Measurements from ENCODE around the gene CHRNG.
"Not testable (repeated sequence)": the region's sequence is repeated elsewhere in the genome, so short reads cannot be mapped to it uniquely, and the experiment has no call there.

Gene CHRNG

DNA sequence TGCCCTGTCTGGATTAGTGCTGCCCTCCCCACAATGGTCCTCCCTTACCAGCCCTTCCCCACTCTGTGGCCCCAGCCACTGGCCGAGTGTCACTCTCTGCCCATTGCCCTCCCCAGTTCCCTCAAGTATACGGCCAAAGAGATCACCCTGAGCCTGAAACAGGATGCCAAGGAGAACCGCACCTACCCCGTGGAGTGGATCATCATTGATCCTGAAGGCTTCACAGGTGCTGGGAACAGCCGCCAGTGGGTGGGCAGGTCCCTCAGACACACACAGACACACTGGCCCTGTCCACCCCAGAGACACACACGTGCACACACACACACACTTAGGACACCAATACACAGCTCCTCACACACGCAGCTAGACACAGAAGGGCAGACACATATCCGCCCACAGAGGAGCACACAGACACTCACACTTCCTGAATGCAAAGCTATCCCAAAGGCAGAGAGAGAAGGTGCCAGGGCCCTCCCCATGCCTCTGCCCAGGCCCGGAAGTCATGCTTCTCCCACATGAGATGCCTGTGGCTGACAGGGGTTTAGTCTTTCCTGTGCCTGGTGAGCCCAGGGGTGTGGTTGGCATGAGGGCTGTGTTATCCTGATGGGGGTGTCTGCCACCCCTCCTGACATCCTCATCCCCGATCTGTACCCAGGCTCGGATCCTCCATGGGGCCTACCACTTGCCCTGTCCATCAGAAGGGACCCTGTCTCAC lies 10.6 kb upstream of the CHRNG start:
- no peak for DNase-seq (ENCODE audit: low read depth in 3 of 3)

DNA sequence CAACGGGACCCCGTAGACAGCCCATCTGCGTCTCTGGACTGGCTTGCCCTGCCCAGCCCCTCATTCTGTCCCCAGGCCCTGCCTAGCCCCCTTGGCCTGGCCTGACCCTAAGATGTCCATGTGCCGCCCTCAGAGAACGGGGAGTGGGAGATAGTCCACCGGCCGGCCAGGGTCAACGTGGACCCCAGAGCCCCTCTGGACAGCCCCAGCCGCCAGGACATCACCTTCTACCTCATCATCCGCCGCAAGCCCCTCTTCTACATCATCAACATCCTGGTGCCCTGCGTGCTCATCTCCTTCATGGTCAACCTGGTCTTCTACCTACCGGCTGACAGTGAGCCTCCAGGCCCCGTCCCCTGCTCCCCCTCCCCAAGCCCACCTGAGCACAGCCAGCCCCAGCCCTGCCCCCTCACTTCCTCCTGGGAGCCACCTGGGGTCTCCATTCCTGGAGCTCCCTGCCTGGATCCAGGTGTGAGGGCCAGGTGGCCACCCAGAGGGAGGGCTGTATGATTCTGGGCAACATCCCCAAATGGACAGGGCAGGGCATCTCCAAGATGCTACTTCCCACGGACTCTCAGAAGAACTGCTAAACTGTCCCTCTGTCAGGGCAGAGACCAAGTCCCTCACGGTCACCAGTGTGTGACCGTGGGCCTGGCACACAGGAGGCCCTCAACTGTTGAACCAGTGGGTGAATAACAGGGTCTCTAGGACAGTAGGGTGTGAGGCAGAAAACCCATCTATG lies 9.5 kb upstream of the CHRNG start:
- DNase-seq (ENCODE audit: low read depth in 3 of 3): no peak

DNA sequence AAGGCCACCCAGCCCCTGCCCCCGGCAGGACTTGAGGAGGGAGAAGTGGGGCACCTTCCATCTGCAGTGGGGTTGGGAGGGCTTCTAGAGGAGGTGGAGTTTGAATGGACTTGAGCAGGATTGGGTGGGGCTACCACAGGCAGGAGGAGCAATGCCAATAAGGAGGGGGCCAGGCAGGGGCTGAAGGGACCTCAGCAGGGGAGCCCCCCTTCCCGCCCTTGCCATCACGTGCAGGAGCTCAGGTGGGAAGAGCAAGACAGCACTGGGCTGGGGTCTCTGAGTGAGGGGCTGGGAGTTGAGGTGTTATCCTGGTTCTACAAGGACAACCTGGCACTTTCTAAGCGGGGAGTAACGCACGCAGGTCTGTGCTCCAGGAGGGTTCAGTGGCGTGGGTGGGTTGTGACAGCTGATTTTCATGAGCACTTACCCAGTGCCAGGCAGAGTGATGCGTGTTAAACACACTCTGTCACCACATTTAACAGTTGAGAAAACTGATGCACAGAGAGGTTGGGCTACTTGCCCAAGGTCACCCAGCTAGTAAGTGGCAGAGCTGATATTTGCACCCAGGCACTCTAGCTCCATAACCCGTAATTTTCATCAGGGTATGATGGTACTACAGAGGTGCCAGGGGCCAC lies 8.7 kb upstream of the CHRNG start:
- no peak for DNase-seq (ENCODE audit: low read depth in 3 of 3)

DNA sequence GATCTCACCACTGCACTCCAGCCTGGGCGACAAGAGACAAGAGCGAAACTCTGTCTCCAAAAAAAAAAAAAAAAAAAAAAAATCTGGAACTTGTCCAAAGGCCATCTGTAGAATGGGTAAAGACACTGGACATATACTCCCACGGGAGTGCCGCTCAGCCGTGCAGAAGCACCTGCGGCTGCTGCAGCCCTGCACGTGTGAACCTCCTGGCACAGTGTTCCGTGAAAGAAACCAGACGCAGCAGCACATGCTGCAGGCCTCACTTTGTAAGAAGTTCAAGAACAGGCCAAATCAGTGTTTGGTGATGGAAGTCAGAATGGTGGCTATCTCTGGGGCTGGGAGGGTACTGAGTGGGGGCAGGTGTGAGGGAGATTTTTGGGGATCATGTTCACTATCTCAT lies 7.1 kb upstream of the CHRNG start:
- DNase-seq (ENCODE audit: low read depth in 3 of 3): no peak

DNA sequence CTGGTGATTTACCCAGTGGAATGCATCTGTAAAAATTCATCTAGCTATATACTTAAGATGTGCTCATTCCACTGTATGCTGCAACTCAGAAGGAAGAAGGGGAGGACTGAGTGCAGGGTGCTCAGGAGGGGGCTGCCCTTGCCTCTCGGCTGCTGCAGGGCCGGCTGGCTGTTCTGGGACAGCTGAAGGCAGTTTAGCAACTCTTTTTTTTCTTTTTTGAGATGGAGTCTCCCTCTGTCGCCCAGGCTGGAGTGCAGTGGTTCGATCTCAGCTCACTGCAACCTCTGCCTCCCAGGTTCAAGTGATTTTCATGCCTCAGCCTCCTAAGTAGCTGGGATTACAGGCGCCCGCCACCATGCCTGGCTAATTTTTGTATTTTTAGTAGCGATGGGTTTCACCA lies 6.7 kb upstream of the CHRNG start:
- DNase-seq (ENCODE audit: low read depth in 3 of 3): not testable (repeated sequence)

DNA sequence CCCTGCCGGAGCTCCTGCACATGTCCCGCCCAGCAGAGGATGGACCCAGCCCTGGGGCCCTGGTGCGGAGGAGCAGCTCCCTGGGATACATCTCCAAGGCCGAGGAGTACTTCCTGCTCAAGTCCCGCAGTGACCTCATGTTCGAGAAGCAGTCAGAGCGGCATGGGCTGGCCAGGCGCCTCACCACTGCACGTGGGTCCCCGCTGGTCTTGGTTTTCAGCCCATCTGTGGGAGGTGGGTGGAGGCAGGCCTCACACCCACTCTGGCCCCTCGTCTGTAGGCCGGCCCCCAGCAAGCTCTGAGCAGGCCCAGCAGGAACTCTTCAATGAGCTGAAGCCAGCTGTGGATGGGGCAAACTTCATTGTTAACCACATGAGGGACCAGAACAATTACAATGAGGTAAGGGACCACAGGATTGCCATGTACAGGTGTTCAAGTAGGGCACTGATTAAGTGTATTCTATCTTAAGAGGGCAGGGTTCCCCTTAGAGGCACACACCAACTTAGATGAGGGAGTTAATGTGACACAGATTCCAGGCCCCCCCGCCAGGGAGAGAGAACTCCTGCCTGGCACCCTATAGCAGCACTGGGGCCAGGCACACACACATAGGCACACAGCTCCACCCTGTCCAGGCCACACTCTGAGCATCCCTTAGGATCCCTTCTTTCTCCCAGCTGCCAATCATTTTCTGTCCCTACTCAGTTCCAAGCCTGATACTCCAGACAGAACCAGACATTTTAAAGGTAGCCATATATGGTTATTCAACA lies 5.4 kb upstream of the CHRNG start:
- no peak for DNase-seq (ENCODE audit: low read depth in 3 of 3)

DNA sequence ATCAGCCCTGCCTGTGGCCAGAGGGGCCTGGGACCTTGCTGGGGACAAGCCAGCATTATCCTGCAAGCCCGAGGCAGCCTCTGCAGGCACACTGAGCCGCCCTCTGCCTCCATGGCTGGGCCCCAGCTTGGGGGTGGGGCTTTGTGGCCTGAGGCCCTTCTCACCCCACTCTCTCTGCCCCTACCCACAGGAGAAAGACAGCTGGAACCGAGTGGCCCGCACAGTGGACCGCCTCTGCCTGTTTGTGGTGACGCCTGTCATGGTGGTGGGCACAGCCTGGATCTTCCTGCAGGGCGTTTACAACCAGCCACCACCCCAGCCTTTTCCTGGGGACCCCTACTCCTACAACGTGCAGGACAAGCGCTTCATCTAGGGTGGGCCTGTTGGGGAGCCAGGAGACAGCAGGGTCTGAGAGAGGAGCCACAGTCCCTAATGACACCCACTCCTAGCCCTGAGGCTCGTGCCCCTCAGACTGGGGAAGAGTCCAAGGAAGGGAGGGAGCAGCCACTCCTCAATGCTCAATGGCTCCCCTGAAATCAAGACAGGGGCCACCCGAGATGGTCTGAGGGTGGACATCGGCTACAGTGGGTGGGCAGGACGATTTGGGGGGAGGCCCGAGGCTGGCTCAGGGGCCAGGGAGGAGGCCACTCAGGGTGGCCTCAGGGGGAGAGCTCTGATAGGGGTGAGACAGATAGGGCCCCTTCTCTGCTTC lies 4.4 kb upstream of the CHRNG start:
- DNase-seq (ENCODE audit: low read depth in 3 of 3): no peak

DNA sequence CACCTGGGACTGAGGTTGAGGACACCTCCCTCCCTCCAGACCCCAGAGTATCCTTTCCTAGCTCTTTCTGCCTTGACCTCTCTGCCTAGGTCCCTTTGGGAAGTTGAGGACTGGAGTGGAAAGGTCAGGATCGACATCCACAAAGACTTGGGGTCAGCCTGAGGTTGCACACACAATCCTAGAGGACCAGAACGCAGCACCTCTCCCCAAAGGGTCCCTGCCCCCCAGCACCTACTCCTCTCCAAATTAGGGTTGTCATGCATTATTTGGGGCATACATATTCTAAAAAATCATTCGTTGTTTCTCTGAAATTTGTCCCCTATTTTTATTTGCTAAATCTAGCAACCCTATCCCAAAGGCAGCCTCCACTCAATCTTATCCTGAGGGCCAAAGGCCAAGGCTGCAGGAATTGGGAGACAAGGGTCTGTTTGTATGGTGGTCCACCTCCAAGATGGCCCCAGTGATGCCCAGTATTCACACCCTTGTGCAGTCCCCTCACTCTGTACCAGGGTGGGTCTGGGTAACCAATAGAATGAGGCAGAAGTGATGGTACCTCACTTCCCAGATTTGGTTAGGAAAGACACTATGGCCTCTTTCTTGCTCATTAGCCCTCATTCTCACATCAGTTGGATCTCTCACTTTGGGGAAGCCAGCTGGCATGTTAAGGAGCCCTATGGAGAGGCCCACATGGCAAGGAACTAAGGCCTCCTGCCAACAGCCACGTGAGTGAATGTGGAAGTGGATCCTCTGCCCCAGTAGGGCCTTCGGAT lies 3.5 kb upstream of the CHRNG start:
- DNase-seq (ENCODE audit: low read depth in 3 of 3): no peak

DNA sequence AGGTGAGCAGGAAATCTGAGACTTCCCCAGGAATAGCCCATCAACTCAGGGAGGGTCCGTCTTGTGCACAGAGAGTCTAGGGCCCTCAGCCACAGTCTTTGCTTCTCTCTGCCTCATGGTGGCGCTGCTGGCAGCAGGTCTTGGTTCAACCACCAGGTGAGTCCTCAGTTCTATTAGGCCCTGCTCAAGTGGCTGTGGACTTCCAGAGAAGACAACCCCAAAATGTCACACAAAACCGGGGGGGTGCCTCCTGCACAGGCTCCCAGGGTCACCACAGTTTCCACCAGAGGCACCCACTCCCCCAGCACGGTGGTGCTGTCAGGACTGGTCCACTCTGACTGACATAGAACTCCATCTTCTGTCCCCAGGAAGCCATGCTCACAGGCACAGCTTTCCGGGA lies 2.4 kb upstream of the CHRNG start:
- no peak for DNase-seq (ENCODE audit: low read depth in 3 of 3)

DNA sequence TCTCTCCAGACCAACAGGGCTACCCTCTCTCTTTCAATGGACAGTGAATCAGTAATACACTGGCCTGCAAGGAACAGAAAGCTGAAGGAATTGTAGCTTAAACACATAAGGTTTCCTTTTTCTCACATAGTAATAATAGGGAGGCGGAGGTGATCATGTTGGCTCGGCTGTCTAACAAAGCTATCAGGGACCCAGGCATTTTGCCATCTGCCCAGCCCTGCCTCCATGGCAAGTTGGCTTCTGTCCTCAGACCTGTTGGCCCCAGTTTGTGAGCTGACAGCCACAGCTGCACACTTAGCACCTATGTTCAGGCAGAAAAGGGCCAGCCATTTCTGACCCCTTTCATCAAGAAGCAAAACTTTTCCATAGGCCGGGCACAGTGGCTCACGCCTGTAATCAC lies 2.0 kb upstream of the CHRNG start:
- DNase-seq (ENCODE audit: low read depth in 3 of 3): no peak

DNA sequence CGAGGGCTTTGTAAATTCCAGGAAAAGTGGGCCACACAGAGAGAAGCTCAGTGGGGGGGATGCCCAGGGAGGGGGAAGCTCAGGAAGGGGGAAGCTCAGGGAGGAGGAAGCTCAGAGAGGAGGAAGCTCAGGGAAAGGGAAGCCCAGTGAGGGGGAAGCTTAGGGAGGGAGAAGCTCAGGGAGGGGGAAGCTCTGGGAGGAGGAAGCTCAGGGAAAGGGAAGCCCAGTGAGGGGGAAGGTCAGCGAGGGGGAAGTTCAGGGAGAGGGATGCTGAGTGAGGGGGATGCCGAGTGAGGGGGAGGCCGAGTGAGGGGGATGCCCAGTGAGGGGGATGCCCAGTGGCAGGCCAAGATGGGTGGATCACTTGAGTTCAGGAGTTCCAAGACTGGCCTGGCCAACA lies 821 bp upstream of the CHRNG start:
- DNase-seq (ENCODE audit: low read depth in 3 of 3): no peak

DNA sequence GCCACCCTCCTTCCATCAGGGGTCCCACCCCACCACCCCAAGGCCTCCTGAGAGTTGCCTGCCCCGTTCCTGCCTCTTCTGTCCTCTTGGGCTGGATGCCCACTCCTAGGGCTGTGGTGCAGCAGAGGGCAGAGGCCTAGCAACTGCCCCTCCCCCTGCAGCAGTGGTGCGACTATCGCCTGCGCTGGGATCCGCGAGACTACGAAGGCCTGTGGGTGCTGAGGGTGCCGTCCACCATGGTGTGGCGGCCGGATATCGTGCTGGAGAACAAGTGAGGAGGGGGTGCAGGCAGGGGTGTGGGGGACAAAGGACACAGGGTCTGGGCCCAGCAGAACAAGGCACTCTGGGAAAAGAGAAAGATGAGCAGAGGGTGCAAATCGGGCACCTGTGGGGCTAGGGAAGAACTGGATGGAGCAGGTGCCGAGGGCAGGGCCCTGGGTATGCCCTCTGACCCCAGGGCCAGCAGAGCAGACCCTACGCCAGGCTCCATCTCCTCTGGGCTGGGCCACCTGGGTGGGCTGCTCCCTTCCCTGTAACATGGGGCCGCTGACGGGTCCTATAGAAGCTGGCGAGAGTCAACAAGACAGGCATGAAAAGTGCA lies 1.0 kb downstream of the CHRNG start:
- DNase-seq (ENCODE audit: low read depth in 3 of 3): no peak

DNA sequence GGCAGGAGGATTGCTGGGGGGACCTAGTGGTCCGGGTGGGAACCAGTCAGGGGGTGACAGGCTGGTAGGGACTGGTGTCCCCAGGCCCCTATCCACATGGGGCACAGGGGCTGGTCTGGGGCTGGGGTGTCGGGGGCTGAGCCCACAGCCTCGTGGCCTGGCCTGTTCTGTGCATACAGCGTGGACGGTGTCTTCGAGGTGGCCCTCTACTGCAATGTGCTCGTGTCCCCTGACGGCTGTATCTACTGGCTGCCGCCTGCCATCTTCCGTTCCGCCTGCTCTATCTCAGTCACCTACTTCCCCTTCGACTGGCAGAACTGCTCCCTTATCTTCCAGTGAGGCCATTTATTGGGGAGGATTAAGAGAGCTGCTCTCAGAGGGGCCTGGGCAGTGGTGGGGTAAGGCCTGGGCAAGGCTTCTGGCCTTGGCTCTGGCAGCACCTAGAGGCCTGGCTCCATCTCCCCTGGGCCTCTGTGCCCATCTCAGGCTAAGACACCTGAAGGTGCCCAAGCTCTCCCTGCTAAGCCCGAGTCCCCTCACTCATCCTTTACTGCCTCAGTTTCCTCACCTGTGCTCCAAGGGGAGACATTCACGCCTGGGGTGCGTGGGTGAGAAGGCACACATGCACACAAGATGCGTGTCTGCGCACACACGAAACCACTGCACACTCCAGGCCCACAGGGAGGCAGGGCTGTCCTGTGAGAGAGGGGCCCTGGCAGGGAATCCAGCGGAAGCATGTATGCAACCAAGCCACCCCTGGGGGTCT lies 1.9 kb downstream of the CHRNG start:
- DNase-seq (ENCODE audit: low read depth in 3 of 3): no peak

DNA sequence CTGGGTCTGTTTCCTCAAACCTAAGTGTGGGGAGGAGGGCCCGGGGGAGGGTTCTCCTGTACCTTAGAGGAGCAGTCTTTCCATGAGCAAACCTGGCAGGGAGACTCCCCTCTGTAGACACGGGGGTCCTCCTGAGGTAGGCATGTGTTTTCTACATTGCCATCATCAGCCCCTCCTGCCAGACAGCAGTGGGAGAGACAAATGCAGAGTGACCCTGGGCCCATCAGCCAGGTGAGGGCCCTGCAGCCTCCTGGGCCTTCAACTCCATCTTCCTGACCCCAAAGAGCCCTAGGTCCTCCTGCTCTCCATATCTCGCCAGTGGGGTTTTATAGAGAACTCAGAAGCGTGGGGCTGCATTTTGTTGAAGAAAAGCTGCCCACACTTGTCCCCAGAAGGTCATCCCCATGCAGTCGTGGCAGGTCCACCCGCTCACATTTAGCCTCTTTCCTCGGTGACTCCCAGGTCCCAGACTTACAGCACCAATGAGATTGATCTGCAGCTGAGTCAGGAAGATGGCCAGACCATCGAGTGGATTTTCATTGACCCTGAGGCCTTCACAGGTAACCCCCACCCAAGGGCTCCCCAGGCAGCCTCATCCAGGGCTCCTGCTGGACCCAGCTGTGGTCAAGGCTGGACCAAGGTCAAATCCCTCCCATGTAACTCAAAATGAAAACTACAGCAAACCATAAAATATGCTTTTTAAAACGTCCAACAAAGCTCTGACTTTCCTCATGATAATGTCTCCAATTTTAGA lies 2.6 kb downstream of the CHRNG start:
- DNase-seq (ENCODE audit: low read depth in 3 of 3): no peak

DNA sequence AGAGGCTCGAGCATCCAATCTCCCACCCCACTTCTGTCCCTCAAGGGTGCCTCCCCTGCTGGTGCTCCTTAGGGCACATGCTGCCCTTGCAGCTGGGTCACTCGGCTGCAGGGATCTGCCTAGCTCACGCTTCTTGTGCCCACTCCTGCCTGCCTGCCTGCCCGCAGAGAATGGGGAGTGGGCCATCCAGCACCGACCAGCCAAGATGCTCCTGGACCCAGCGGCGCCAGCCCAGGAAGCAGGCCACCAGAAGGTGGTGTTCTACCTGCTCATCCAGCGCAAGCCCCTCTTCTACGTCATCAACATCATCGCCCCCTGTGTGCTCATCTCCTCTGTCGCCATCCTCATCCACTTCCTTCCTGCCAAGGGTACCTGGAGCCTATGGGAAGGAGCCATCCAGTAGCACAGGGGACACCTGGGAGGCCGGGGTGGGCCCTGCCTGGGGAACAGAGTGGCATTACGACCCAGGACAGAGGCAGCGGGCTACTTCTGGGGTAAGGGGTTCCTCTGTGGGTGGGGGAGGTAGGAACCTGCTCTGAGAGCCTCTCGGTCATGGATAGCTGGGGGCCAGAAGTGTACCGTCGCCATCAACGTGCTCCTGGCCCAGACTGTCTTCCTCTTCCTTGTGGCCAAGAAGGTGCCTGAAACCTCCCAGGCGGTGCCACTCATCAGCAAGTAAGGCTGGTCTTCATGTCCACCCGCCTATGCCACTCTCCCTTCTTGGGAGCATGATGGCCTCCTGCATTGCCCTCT lies 3.4 kb downstream of the CHRNG start:
- no peak for DNase-seq (ENCODE audit: low read depth in 3 of 3)

DNA sequence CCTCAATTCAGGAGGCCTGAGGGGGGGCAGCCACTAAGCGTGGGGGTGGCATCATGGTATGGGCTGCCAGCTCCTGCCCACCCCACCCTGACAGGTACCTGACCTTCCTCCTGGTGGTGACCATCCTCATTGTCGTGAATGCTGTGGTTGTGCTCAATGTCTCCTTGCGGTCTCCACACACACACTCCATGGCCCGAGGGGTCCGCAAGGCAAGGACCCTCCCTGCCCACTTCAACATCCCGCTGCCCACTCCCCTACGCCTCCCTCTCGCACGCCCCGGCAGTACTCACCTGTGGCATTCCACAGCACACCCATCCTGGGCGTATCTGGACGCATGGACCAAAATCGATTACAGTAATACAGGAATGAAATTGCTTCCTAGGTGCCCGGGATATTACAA lies 4.0 kb downstream of the CHRNG start:
- DNase-seq (ENCODE audit: low read depth in 3 of 3): no peak

DNA sequence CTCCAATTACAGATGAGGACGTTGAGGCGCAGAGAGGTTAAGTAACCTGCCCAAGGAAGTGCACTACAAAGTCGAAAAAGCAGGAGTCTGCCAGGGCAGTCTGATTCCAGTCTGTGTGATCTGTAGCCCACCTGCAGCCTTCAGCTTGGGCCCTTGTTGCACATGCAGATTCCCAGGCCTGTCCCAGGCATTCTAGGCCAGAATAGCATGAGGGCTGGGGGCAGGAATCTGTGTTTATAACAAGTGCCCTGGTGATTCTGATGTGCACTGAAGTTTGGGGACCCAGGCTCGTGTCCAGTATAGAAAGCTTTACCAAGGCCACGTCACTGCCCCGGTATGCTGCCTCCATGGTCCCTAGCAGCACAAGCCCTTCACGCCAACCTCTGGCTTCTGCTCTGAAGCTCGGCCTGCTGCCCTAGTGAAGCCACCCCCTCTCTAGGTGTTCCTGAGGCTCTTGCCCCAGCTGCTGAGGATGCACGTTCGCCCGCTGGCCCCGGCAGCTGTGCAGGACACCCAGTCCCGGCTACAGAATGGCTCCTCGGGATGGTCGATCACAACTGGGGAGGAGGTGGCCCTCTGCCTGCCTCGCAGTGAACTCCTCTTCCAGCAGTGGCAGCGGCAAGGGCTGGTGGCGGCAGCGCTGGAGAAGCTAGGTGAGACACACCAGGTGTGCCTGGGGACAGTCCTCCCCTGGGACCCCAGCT lies 4.6 kb downstream of the CHRNG start:
- DNase-seq (ENCODE audit: low read depth in 3 of 3): no peak

DNA sequence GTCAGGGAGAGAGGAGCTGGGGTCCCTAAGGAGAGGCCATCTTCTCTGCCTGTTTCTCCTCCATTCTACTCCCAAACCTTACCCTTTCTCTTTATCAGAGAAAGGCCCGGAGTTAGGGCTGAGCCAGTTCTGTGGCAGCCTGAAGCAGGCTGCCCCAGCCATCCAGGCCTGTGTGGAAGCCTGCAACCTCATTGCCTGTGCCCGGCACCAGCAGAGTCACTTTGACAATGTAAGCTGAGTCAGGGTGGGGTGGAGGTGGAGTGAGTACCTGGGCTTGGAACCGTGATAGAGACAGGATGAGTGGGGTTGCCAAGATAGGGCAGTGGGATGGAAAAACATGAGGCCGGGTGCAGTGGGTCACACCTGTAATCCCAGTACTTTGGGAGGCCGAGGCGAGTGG lies 5.2 kb downstream of the CHRNG start:
- no peak for DNase-seq (ENCODE audit: low read depth in 3 of 3)
